GM18505 (cell line): ENCODE results near the gene BBIP1.

Source experiments
- ATAC-seq: cut with Tn5 transposase; IDR thresholded peaks from one replicate; pipeline ENCODE4 v1.9.1; 2021; ENCODE audit not compliant: unreplicated experiment
- POLR2A ChIP-seq: IDR thresholded peaks from 4 replicates; pipeline ENCODE4 v1.6.1; 2011; ENCODE audit warnings: borderline replicate concordance; ENCODE audit not compliant: insufficient read depth, insufficient read length; ENCODE audit errors: extremely low read depth

BBIP1 gene

GRCh38 chr10:110915035-110915434, 3.9 kb downstream of the BBIP1 start:
- ATAC-seq = no peak
- no peak for TF ChIP-seq POLR2A

- TF ChIP-seq POLR2A = no peak
- no peak for ATAC-seq
These were observed 4.5 kb downstream of the BBIP1 start for GRCh38 chr10:110914431-110914830.

- no peak for ATAC-seq
- TF ChIP-seq POLR2A = no peak
These were observed 6.6 kb downstream of the BBIP1 start for GRCh38 chr10:110912374-110912773.

GRCh38 chr10:110910138-110910537, 8.8 kb downstream of the BBIP1 start:
- no peak for ATAC-seq
- no peak for TF ChIP-seq POLR2A

- peak; percentile 76 for ATAC-seq
- no peak for TF ChIP-seq POLR2A
These were observed 15.4 kb downstream of the BBIP1 start for GRCh38 chr10:110903280-110904278.

- no peak for ATAC-seq
- peak; percentile 34 for TF ChIP-seq POLR2A
These were observed 16.8 kb downstream of the BBIP1 start for GRCh38 chr10:110901954-110902819.

- peak; percentile 31 for TF ChIP-seq POLR2A
- no peak for ATAC-seq
These were observed 18.0 kb downstream of the BBIP1 start for GRCh38 chr10:110900983-110901382.

- ATAC-seq = no peak
- no peak for TF ChIP-seq POLR2A
These were observed 20.6 kb downstream of the BBIP1 start for GRCh38 chr10:110898391-110898790.

- ATAC-seq = no peak
- no peak for TF ChIP-seq POLR2A
These were observed 21.8 kb downstream of the BBIP1 start for GRCh38 chr10:110897184-110897583.

GRCh38 chr10:110893559-110894179, 25.3 kb downstream of the BBIP1 start:
- TF ChIP-seq POLR2A = no peak
- no peak for ATAC-seq

- no peak for ATAC-seq
- TF ChIP-seq POLR2A = no peak
These were observed 26.2 kb downstream of the BBIP1 start for GRCh38 chr10:110892602-110893288.

GRCh38 chr10:110887560-110887959, 31.4 kb downstream of the BBIP1 start:
- no peak for TF ChIP-seq POLR2A
- no peak for ATAC-seq

- TF ChIP-seq POLR2A = no peak
- no peak for ATAC-seq
These were observed 32.9 kb downstream of the BBIP1 start for GRCh38 chr10:110885932-110886674.

- ATAC-seq = no peak
- TF ChIP-seq POLR2A = no peak
These were observed 35.1 kb downstream of the BBIP1 start for GRCh38 chr10:110883924-110884323.
